ENCODE measurements around the gene LRRC74B. TPM values are rescaled to one million over a fixed set of nuclear protein-coding genes. Genes with fewer than 3 reads are reported as not detected.

The LRRC74B gene
- total and polyA plus RNA-seq, 9 donors: 0.02 to 3.0 (median 0.31) TPM; not detected in 3

DNA sequence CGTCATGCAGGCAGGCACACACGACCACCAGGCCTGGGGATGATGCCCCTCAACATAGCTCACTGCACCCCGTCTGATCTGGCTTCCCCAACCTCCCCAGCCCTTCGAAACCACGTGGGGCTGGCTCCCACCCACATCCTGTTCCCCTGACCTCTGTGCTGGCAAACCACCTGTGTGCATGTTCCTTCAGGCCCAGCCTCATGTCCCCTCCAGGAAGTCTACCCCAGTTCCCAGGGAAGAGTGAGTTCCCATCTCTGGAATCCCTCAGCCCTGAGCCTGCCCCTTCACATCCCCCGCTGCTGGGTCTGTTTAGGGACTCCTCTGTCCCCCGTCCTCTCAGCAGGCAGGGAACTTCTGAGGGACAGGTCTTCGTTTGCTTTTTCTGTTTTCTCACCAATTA is 20.5 kb upstream of the LRRC74B start:
- H3K9me3 ChIP-seq: no peaks in the 10 kb centered on the region
- intact Hi-C loops (cut with DNase I): no loop called here
- H3K4me3 ChIP-seq: no peak overlapping the region
- H3K27ac ChIP-seq: no peak overlapping the region
- peaks cover 6% of the 10 kb centered on the region for H3K4me1 ChIP-seq (ENCODE audit: insufficient read depth)
- DNase-seq: no peak
- no peaks in the 10 kb centered on the region for H3K36me3 ChIP-seq
- 72 to 81% (median 77%) methylated on average over 8 of the region's 8 CpGs for WGBS, 3 donors
- TF ChIP-seq, protein P1, sequence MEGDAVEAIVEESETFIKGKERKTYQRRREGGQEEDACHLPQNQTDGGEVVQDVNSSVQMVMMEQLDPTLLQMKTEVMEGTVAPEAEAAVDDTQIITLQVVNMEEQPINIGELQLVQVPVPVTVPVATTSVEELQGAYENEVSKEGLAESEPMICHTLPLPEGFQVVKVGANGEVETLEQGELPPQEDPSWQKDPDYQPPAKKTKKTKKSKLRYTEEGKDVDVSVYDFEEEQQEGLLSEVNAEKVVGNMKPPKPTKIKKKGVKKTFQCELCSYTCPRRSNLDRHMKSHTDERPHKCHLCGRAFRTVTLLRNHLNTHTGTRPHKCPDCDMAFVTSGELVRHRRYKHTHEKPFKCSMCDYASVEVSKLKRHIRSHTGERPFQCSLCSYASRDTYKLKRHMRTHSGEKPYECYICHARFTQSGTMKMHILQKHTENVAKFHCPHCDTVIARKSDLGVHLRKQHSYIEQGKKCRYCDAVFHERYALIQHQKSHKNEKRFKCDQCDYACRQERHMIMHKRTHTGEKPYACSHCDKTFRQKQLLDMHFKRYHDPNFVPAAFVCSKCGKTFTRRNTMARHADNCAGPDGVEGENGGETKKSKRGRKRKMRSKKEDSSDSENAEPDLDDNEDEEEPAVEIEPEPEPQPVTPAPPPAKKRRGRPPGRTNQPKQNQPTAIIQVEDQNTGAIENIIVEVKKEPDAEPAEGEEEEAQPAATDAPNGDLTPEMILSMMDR (IDR thresholded peaks at IDR 0.05): no peak
- TF ChIP-seq POLR2A (IDR thresholded peaks at IDR 0.05) (no peak), EP300 (IDR thresholded peaks at IDR 0.05) (no peak)
- H3K27me3 ChIP-seq: no peaks in the 10 kb centered on the region

DNA sequence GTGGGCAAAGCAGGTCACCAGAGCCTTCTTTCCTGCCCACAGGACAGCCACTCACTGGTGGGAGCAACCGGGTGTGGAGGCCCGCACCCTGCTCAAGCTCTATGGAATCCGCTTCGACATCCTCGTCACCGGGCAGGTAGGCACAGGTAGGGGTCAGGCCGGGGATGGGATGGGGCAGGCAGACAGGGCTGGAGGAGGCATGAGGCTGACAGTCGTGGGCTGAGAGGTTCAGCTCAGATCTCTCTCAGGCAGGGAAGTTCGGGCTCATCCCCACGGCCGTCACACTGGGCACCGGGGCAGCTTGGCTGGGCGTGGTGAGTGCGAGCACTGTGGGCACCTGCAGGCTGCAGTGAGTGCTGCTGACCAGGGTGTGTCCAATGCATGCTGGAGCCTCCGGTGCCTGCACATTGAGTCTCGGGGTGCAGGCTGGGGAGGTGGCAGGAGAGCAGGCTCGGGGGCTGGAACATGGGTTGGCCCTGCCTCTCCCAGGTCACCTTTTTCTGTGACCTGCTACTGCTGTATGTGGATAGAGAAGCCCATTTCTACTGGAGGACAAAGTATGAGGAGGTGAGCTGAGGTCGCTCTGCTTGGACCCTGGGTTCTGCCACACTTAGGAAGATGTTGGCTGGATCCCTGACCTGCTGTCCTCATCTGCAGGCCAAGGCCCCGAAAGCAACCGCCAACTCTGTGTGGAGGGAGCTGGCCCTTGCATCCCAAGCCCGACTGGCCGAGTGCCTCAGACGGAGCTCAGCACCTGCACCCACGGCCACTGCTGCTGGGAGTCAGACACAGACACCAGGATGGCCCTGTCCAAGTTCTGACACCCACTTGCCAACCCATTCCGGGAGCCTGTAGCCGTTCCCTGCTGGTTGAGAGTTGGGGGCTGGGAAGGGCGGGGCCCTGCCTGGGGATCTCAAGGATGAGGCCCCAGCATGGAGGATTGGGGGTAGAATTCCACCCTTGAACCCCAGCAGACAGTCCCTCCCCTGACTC is 19.7 kb upstream of the LRRC74B start:
- H3K27me3 ChIP-seq: no peaks in the 10 kb centered on the region

DNA sequence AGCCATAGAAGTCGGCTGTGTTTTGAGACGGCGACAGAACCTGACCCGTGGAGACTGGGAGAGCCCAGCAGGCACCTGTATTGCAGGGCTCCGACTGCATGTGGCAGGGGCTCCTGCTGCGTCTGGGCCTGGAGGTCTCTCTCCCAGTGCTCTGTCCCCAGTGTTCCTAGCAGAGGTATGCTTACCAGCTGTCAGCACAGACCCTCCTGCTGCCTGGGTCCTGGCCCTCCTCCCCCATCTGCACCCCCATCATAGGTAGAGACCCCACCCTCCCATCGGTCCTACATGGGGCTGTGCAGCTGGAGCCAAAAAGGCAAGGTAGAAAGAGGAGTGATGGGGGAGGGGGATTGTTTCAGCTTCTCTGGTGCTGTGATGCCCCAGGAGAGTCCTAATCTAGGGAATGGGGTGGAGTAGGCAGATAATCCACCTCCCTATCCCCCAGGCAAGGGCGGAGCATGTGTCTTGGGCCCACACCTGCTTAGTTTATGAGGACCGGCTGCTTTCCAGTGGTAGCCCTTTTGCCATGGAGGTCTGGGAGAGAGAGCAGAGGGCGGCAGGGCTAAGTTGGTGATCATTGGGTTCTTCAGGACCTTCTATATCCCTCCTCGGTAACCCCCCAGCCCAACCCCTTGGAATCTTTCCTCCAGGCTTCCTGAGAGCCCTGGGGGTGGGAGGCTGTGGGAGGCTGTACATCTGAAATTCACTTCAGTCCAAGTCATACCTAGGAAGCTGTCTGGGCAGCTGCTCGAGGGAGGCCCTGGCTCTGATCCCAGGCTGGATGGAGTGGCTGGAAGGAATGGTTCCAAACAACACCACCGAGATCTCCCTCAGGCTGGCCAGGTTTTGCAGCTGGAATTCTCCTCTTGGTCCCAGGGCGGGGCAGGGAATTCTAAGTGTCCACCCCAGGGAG is 18.7 kb upstream of the LRRC74B start:
- no peaks in the 10 kb centered on the region for H3K36me3 ChIP-seq
- TF ChIP-seq EP300 (IDR thresholded peaks at IDR 0.05) (no peak), POLR2A (IDR thresholded peaks at IDR 0.05) (no peak)
- TF ChIP-seq, protein P1 (IDR thresholded peaks at IDR 0.05): no peak
- no peaks in the 10 kb centered on the region for H3K9me3 ChIP-seq
- WGBS, 3 donors: 45 to 57% (median 49%) methylated on average over 14 of the region's 14 CpGs
- H3K4me3 ChIP-seq: no peak overlapping the region
- peaks cover 7% of the 10 kb centered on the region for H3K4me1 ChIP-seq (ENCODE audit: insufficient read depth)
- H3K27me3 ChIP-seq: no peaks in the 10 kb centered on the region
- H3K27ac ChIP-seq: no peak overlapping the region
- DNase-seq: peak in 3 of 5 donors; percentile 56 to 86 (median 66)
- intact Hi-C loops (cut with DNase I): no loop called here

More for the DNA sequence above, 19.7 kb upstream of the LRRC74B start:
- TF ChIP-seq EP300 (IDR thresholded peaks at IDR 0.05) (no peak), POLR2A (IDR thresholded peaks at IDR 0.05) (no peak)
- TF ChIP-seq, protein P1 (IDR thresholded peaks at IDR 0.05): no peak
- H3K36me3 ChIP-seq: no peaks in the 10 kb centered on the region
- H3K4me1 ChIP-seq (ENCODE audit: insufficient read depth): peaks cover 6% of the 10 kb centered on the region
- H3K9me3 ChIP-seq: no peaks in the 10 kb centered on the region
- no peak for DNase-seq
- intact Hi-C loops (cut with DNase I): no loop called here
- 88 to 92% (median 89%) methylated on average over 24 to 27 of the region's 27 CpGs for WGBS, 3 donors
- no peak overlapping the region for H3K27ac ChIP-seq
- H3K4me3 ChIP-seq: no peak overlapping the region
